ENCODE data around the gene KRTAP12-4.
"Not testable (repeated sequence)": the region's sequence is repeated elsewhere in the genome, so short reads cannot be mapped to it uniquely, and the experiment has no call there.

The KRTAP12-4 gene

DNA sequence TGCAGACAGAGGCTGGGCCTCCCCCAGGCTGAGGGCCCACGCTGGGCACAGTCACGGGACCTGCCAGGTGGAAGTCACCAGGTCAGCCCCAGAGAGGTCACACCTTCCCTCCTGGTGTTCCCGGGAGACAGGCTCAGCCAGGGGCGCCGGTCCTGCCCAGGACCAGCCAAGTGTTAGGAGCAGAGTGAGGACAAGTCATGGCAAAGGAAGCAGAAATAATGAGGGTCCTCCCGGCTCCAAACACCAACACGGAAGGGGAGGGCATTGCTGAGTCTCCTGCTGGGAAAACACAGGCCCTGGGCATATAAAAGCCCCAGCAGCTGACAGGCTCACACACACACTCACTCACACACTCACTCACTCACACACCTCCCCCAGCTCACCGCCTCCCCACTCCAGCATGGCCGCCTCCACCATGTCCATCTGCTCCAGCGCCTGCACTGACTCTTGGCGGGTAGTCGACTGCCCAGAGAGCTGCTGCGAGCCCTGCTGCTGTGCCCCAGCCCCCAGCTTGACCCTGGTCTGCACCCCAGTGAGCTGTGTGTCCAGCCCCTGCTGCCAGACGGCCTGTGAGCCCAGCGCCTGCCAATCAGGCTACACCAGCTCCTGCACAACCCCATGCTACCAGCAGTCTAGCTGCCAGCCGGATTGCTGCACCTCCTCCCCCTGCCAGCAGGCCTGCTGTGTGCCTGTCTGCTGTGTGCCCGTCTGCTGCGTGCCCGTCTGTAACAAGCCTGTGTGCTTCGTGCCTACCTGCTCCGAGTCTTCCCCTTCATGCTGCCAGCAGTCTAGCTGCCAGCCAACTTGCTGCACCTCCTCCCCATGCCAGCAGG is 17.2 kb downstream of the KRTAP12-4 start, which contains the start of gene KRTAP10-10:
TSS of gene KRTAP10-10 (plus strand) at position 339 of the 833 bp plus-strand sequence. CDS start at position 401, 62 bp downstream.
- TF ChIP-seq PAX5 (IDR thresholded peaks at IDR 0.05; ENCODE audit: insufficient read depth, low read length, severe bottlenecking) (no peak), POLR2AphosphoS5 (IDR thresholded peaks at IDR 0.05; ENCODE audit: low read depth, low read length) (no peak), POLR2A (IDR thresholded peaks at IDR 0.05; ENCODE audit: low read depth, low read length) (no peak), POU2F2 (IDR thresholded peaks at IDR 0.05; ENCODE audit: low read depth, low read length) (no peak), SPI1 (IDR thresholded peaks at IDR 0.05; ENCODE audit: low read depth, low read length) (no peak), TAF1 (IDR thresholded peaks at IDR 0.05; ENCODE audit: low read depth, low read length) (no peak)
- DNase-seq (ENCODE audit: insufficient read length, low spot score) (no peak), FAIRE-seq (no peak)

DNA sequence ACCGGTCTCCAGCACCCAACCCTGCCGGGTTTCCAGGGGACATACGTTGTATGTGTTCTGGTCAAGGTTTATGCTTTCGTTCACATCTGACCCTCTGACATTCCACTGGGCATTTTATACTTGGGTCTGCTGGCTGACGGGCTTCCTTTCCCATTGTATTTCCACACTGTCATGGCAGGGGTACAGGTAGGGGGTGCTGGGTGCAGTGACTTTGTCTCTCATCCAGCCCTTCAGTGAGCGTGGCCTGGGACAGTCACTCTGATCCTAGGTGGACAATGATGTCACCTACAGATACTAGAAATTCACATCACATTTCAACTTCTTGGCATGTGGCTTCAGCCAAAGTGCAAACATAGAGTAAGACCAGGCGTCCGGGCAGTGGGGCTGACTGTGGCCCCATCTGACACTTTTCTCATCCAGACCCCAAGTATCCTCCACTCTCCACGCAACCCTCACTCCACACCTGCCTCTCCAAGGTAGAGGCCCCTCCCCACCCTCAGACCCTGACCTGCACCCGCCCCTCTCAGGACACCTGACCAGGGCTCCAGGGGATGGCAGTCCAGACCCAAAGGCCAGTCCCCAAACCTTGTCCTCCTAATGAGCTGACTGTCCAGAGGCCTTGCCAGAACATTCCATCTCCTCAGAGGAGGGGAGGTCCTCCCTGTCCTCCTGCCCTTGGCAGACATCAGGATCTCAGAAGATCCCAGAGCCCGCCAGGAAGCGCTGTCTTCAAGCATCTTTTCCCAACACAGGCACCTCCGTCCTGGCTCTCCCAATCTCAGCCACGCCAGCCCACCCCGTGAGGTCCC is 18.0 kb downstream of the KRTAP12-4 start:
- FAIRE-seq = no peak
- DNase-seq (ENCODE audit: insufficient read length, low spot score) = no peak
- TF ChIP-seq POLR2A (IDR thresholded peaks at IDR 0.05; ENCODE audit: low read depth, low read length) (no peak), TAF1 (IDR thresholded peaks at IDR 0.05; ENCODE audit: low read depth, low read length) (no peak), SPI1 (IDR thresholded peaks at IDR 0.05; ENCODE audit: low read depth, low read length) (no peak), PAX5 (IDR thresholded peaks at IDR 0.05; ENCODE audit: insufficient read depth, low read length, severe bottlenecking) (no peak), POLR2AphosphoS5 (IDR thresholded peaks at IDR 0.05; ENCODE audit: low read depth, low read length) (no peak), POU2F2 (IDR thresholded peaks at IDR 0.05; ENCODE audit: low read depth, low read length) (no peak)

DNA sequence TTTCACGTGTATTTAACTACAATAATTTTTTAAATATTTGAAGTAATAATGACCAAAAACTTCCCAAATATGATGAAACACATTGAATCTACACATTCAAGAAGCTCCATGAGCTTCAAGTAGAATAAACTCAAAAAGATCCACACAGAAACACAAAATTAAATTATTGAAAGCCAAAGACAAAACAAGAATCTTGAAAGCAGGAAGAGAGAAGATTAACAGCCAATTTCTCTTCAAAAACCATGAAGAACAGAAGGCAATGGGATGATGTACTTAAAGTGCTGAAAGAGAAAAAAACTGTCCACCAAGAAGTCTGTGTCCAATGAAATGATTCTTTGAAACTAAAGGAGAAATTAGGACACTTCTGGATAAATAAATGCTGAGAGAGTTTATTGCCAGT is 22.4 kb downstream of the KRTAP12-4 start:
- TF ChIP-seq POLR2A (IDR thresholded peaks at IDR 0.05; ENCODE audit: low read depth, low read length) = no peak
- TF ChIP-seq POLR2AphosphoS5 (IDR thresholded peaks at IDR 0.05; ENCODE audit: low read depth, low read length) = no peak
- no peak for TF ChIP-seq PAX5 (IDR thresholded peaks at IDR 0.05; ENCODE audit: insufficient read depth, low read length, severe bottlenecking)
- no peak for TF ChIP-seq SPI1 (IDR thresholded peaks at IDR 0.05; ENCODE audit: low read depth, low read length)
- no peak for TF ChIP-seq TAF1 (IDR thresholded peaks at IDR 0.05; ENCODE audit: low read depth, low read length)
- TF ChIP-seq POU2F2 (IDR thresholded peaks at IDR 0.05; ENCODE audit: low read depth, low read length) = no peak
- DNase-seq (ENCODE audit: insufficient read length, low spot score) (no peak), FAIRE-seq (no peak)

DNA sequence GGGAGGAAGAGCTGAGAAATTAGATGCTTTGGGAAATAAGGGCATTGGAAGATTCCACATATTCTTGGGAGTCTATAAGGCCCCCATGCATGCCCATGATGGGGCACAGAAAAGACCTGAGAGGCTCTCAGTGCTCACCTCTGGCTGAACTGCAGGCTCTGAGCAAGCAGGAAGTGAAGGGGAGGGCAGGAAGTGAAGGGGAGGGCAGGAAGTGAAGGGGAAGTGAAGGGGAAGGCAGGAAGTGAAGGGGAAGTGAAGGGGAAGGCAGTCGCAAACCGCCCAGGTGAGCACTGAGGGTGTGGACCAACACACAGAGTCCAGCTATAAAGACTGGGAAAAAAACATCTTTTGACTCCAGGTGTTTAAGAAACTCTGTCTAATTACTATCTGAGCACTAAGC is 24.0 kb downstream of the KRTAP12-4 start:
- FAIRE-seq (no peak), DNase-seq (ENCODE audit: insufficient read length, low spot score) (no peak)
- no peak for TF ChIP-seq POLR2A (IDR thresholded peaks at IDR 0.05; ENCODE audit: low read depth, low read length)

DNA sequence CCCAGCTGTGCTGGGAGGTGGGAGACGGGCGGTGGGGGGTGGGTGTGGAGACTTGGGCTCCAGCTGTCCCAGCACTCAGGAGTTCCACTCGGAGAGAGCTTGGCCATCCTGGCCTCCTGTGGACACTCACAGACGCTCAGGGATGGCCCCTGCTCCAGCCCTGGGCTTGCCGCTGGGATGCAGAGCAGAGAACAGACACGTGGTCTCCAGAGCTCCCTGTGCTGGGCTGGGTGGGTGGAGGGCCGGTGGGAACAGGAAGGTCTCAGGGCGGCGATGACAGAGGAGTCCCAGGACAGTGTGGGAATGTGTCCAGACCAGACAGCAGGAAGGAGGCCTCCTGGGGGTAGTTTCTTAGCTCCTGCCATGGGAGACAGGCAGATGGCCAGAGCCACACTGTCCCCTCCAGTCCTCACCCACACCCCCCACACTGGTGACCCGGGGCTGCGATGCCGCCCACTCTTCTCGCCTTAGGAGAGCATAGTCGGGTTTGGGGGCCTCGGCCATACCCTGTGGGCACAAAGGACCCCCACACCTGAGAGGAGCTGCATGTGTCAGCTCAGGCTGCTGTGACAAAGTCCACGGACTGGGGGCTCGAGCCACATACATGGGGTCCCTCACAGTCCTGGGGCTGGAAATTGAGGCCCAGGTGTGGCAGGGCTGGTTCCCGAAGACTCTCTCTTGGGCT is 25.6 kb downstream of the KRTAP12-4 start:
- TF ChIP-seq POLR2A (IDR thresholded peaks at IDR 0.05; ENCODE audit: low read depth, low read length) = no peak
- no peak for TF ChIP-seq POLR2AphosphoS5 (IDR thresholded peaks at IDR 0.05; ENCODE audit: low read depth, low read length)
- no peak for TF ChIP-seq SPI1 (IDR thresholded peaks at IDR 0.05; ENCODE audit: low read depth, low read length)
- no peak for TF ChIP-seq POU2F2 (IDR thresholded peaks at IDR 0.05; ENCODE audit: low read depth, low read length)
- TF ChIP-seq PAX5 (IDR thresholded peaks at IDR 0.05; ENCODE audit: insufficient read depth, low read length, severe bottlenecking) = no peak
- TF ChIP-seq TAF1 (IDR thresholded peaks at IDR 0.05; ENCODE audit: low read depth, low read length) = no peak
- FAIRE-seq = no peak

DNA sequence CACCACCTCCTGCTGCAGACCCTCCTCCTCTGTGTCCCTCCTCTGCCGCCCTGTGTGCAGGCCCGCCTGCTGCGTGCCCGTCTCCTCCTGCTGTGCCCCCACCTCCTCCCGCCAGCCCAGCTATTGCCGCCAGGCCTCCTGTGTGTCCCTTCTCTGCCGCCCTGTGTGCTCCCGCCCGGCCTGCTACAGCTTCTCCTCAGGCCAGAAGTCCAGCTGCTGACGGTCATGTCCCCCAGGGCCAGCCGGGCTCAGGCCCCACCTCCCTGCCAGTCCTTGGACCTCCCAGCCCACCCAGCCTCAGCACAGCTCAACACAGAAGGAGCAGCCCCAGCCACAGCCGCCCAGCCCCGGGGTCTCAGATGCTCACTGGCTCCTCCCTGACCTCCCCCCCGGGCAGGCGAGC is 26.6 kb downstream of the KRTAP12-4 start:
- FAIRE-seq; DNase-seq (ENCODE audit: insufficient read length, low spot score): not testable (repeated sequence)

More for the DNA sequence above, 25.6 kb downstream of the KRTAP12-4 start:
- DNase-seq (ENCODE audit: insufficient read length, low spot score) = no peak

DNA sequence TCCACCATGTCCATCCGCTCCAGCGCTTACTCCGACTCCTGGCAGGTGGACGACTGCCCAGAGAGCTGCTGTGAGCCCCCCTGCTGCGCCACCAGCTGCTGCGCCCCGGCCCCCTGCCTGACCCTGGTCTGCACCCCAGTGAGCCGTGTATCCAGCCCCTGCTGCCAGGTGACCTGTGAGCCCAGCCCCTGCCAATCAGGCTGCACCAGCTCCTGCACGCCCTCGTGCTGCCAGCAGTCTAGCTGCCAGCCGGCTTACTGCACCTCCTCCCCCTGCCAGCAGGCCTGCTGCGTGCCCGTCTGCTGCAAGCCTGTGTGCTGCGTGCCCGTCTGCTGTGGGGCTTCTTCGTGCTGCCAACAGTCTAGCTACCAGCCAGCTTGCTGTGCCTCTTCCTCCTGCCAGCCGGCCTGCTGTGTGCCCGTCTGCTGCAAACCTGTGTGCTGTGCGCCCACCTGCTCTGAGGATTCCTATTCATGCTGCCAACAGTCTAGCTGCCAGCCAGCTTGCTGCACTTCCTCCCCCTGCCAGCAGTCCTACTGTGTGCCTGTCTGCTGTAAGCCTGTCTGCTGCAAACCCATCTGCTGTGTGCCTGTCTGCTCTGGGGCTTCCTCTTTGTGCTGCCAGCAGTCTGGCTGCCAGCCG is 27.2 kb downstream of the KRTAP12-4 start:
- DNase-seq (ENCODE audit: insufficient read length, low spot score); FAIRE-seq: not testable (repeated sequence)

DNA sequence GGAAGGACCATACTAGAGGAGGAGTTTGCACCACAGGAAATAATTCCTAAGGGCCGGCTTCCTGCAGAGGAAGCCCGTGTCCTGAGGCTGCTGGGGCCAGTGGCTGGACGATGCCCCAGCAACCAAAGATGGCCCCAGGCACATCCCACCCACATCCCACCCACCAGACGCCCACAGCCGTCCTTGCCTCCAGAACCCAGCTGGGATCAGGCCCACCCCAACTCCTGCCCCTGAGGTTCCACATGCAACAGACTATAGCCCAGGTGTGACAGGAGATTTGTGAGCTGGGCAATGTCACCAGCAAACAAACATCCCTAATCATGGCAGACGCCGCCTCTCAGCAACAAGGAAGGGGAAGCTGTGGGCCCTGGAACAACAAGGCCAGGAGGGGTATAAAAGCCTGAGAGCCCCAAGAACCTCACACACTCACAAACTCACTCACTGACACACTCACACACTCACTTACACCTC is 27.8 kb downstream of the KRTAP12-4 start, which contains the start of gene KRTAP10-9:
TSS of gene KRTAP10-9 (plus strand) at position 421 of the 471 bp plus-strand sequence. CDS start 79 bp downstream, outside the sequence.
- no peak for TF ChIP-seq POLR2AphosphoS5 (IDR thresholded peaks at IDR 0.05; ENCODE audit: low read depth, low read length)
- TF ChIP-seq TAF1 (IDR thresholded peaks at IDR 0.05; ENCODE audit: low read depth, low read length) = no peak
- no peak for TF ChIP-seq POLR2A (IDR thresholded peaks at IDR 0.05; ENCODE audit: low read depth, low read length)
- no peak for TF ChIP-seq PAX5 (IDR thresholded peaks at IDR 0.05; ENCODE audit: insufficient read depth, low read length, severe bottlenecking)
- no peak for TF ChIP-seq SPI1 (IDR thresholded peaks at IDR 0.05; ENCODE audit: low read depth, low read length)
- no peak for TF ChIP-seq POU2F2 (IDR thresholded peaks at IDR 0.05; ENCODE audit: low read depth, low read length)
- DNase-seq (ENCODE audit: insufficient read length, low spot score) (no peak), FAIRE-seq (no peak)

DNA sequence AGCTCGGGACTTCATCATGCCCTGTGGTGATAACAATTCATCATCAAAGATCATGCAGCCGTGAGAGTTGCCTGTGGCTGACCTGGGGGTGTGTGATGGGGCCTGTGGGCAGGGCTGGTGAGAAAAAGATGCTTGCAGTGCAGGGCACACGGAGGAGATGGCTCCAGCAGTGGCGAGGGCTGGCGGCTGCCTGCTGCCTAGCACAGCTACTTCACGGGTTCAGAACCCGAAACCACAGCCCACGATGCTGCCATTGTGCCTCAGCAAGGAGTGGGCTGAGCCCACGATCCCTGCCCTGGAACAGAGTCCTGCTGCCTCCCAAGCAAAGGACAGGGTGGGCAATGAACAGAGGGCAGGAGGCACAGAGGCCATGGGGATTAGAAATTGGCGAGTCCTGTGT is 28.2 kb downstream of the KRTAP12-4 start:
- DNase-seq (ENCODE audit: insufficient read length, low spot score) = no peak
- TF ChIP-seq PAX5 (IDR thresholded peaks at IDR 0.05; ENCODE audit: insufficient read depth, low read length, severe bottlenecking) (no peak), TAF1 (IDR thresholded peaks at IDR 0.05; ENCODE audit: low read depth, low read length) (no peak), SPI1 (IDR thresholded peaks at IDR 0.05; ENCODE audit: low read depth, low read length) (no peak), POLR2A (IDR thresholded peaks at IDR 0.05; ENCODE audit: low read depth, low read length) (no peak), POU2F2 (IDR thresholded peaks at IDR 0.05; ENCODE audit: low read depth, low read length) (no peak), POLR2AphosphoS5 (IDR thresholded peaks at IDR 0.05; ENCODE audit: low read depth, low read length) (no peak)
- no peak for FAIRE-seq

Data from GM12891 (cell line).